GM12872 (cell line): ENCODE data around the gene CRYAA.

ENCODE experiments used
- CTCF ChIP-seq: IDR thresholded peaks from 3 replicates; pipeline ENCODE4 v1.5.1; 2011; ENCODE audit warnings: low read depth, mild to moderate bottlenecking, low read length, moderate library complexity; ENCODE audit not compliant: insufficient read depth

The CRYAA gene

DNA sequence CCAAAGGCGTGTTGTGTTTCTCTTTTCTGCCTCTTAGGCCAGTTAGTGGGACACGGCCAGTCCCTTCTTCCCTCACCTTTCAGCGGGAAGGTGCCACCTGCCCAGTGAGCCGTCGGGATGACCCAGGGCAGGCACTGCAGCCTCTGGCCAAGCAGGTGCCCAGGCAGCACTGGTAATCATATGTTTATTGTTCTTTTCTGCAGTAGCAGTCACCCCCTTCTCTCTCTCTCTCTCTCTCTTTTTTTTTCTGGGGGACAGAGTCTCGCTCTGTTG lies 38.2 kb downstream of the CRYAA start:
- no peak for TF ChIP-seq CTCF

GRCh38 chr21:43207868-43208267 lies 39.1 kb downstream of the CRYAA start:
- TF ChIP-seq CTCF = no peak

- TF ChIP-seq CTCF = no peak
Observed at GRCh38 chr21:43208561-43209332, 39.9 kb downstream of the CRYAA start.

- no peak for TF ChIP-seq CTCF
Observed at GRCh38 chr21:43209575-43210453, 41.0 kb downstream of the CRYAA start.

DNA sequence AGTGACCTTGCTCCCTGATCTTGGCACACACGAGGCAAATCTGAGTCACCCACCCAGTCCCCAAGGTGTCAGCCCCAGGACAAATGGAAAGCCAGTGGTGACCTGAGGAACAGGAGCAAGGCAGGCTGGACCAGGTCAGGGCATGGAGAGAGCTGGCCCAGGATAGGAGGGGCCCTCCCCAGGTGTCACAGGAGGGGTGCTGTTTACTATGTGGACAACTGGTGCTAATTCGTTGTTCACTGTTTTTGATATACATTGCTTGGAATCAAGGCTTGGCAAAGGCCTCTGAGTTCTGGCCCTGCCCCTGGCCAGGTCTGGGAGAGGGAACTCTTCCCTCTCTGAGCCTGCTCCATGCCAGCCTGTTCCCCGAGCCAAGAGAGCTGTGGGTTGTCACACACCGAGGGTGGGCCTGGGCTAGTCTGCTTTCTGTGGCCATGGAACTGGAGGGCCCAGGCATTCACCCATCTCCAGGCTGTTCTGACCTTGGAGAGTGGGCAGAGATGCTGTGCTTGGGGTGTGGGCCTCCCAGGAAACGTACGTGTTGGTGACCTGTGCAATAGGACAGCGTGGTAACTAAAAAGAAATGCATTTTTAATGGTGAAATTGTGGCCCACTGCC lies 41.8 kb downstream of the CRYAA start:
- no peak for TF ChIP-seq CTCF

DNA sequence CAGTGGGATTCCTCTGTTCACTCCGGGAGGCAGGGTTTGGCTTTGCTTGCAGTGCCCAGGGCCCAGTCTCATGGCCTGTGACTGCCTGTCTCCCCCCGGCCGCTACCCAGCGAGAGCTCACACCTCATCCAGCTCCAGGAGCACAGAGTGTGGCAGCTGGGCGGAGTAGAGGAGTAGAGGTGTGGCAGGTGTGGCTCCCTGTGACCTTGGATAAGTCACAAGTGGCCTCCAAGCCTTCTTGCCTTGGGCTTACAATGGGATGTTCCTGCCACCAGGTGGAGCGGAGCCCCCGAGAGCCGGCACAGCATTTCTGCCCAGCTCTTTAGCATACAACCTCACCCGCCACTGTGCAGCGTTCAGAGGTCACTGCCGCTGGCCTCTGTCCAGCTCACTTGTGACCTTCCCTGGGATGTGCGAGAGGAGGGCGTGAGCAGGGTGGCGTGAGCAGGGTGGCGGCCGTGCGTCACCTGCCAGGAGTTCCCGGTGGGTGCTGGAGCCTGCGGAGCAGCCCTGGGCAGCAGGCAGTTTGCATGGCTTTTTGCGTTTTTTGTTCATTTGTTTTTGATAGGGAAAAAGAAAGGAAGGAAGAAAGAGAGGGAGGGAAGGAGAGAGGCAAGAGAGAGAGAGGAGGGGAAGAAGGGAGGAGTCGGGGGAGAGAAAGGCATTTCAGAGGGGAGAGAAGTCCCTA lies 42.4 kb downstream of the CRYAA start:
- no peak for TF ChIP-seq CTCF

DNA sequence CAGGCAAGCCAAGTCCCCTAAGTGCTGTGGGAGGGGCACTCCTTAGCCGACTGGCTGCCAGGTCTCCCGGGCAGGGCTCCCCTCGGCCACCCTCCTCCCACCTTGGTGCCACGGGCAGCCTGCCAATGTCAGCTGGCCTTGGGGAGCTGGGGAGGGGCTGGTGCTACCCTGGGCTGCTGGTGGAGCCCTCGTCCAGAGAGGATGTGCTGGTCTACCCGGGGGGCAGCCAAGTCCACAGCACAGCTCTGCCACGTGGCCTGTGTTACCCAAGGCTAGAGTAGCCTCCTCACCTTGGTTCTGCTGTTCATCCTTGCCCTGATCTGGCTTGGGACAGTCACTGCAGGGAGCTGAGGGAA lies 42.9 kb downstream of the CRYAA start:
- no peak for TF ChIP-seq CTCF
